ENCODE data around the gene PLEK2.

- TF ChIP-seq CTCF (conservative IDR thresholded peaks at IDR 0.05 in 1 of 2, IDR thresholded peaks at IDR 0.05 in 1 of 2; ENCODE audit: low read depth in 1 of 2, low read length in 2 of 2), result no peak
- no peak for TF ChIP-seq EZH2 (IDR thresholded peaks at IDR 0.05; ENCODE audit: low read length, missing control alignments)
These were observed 18.3 kb downstream of the PLEK2 start for GRCh38 chr14:67393689-67394088.

Data from fibroblast of lung (primary cell).